IPS-11a (cell line): ENCODE data around the gene RAD51B.

ENCODE experiments used
- H3K4me3 ChIP-seq: one replicate; pipeline ENCODE4 v1.5.1; 2013; ENCODE audit warnings: low read depth, low read length, control low read depth

RAD51B gene

DNA sequence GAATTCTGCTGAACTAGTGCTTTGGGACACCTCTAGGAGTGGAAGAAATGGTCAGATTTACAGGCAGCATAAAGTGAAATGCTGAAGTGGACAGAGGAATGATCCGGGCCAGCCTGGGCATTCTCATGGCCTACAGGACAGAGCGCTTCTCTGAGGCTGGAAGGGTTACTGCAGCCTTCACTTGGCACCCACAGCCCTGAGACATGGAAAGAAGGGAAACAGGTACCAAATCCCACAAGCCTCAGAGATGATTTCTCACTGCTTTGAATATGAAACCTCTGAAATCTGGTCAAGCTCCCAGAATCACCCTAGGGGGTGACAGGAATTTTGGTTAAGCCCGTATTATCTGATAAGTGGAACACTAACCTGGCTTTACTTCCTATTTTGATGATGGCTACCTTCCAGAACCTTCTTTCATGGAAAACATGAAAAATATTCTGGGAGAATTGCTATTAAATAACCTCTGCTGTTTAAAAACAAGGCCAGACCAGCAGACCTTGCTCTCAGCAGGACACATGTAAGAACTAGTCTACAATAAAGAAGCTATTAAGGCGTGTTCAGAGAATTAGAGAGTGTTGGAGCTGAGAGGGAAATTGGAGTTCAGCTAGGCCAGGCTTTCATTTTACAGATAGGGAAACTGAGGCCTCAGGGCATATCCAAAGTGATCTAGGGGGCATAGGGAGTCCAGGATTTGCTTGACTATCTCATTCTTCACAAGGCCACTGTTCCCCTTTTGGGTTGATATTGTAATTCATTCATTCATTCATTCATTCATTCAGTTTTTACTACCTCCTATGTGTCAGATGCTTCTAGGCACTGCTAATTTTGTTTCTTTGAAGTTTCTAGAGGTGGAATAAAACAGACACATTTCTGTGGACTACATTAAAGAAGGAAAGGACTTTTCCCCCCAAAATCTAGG, 691.8 kb downstream of the RAD51B start:
- no peak overlapping the region for H3K4me3 ChIP-seq

- no peak overlapping the region for H3K4me3 ChIP-seq
Observed at GRCh38 chr14:68512088-68512487, 692.5 kb downstream of the RAD51B start.

GRCh38 chr14:68513137-68513536, 693.6 kb downstream of the RAD51B start:
- no peak overlapping the region for H3K4me3 ChIP-seq

- no peak overlapping the region for H3K4me3 ChIP-seq
Observed at GRCh38 chr14:68513838-68514607, 694.4 kb downstream of the RAD51B start.

- no peak overlapping the region for H3K4me3 ChIP-seq
Observed at GRCh38 chr14:68514608-68515194, 695.1 kb downstream of the RAD51B start.

GRCh38 chr14:68516342-68516741, 696.8 kb downstream of the RAD51B start:
- H3K4me3 ChIP-seq: no peak overlapping the region

DNA sequence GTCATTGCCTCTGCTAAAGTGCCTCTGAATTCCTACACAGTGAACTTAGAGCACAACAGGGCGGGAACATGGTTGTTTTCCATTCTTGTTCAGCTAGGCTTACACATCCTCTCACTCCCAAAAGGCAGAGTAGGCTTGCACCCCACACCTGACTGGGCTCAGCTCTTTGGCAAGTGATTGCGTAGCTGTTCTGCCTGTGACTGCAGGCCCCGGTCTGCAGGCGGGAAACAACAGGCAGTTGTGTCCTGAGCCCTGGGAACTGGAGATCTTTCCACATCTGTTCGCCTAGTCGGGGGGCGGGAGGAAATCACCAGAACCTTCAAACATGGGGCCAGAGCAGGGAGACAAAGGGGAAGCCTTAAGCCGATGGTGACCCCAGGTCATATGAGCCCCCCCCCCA, 698.6 kb downstream of the RAD51B start:
- H3K4me3 ChIP-seq: no peak overlapping the region

GRCh38 chr14:68518761-68519670, 699.4 kb downstream of the RAD51B start:
- no peak overlapping the region for H3K4me3 ChIP-seq

- no peak overlapping the region for H3K4me3 ChIP-seq
Observed at GRCh38 chr14:68519671-68520187, 700.1 kb downstream of the RAD51B start.

DNA sequence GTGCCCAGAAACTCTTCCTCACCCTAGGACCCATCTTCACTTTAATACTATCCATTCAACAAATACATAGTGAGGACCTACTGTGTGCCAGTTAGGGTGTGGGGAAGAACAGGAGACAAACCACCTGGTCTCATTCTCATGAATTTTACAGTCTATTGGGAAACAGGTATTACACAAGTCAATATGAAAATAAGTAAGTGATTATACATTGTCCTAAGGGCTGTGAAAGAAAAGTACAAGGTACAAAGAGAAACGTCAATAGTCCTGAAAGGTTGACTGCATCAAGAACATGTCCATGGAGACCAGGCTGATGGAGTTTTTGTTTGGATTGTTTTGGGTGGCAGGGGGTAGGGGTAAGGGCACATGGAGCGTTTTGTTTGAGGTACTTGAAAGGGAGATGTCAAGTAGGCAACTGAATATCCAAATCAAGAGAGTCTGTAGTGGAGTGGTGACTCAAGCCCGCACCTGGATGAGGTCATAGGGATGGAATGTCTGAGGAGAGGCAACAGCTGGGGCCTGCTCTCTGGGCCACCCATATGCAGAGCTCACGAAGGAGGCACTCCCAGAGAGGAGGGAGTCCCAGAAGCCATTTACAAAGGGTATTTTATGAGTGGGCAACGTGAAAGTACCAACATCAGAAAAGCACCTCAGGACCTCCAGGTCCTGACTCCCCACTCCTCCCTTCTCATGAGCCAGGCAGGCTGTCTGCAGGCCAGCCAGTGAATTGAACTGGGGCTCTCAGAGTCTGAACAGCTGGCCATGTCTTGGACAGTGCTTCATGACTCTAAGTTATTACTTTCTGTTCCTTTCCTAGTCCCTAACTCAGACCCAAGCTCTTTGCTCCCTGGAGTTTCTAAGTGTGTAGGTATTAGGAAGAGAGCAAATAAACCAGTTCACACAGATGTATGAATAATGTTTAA, 701.3 kb downstream of the RAD51B start:
- no peak overlapping the region for H3K4me3 ChIP-seq

DNA sequence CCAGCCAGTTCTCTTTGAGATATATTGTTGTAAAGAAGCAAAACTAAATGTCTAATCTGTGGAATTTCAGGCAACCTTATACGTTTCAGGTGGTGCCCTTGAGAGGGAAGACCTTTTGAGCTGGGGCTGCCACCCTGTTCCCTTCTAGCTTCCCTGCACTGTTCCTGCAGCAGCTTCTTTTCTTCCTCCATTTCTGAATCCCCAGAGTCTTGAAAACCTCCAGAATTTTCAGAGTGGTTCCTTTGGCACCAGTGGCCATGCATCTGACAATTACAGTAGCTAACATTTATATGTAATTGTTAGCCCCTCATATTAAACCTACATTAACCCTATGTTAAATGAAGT, 702.0 kb downstream of the RAD51B start:
- H3K4me3 ChIP-seq: no peak overlapping the region

GRCh38 chr14:68521961-68522509, 702.5 kb downstream of the RAD51B start:
- no peak overlapping the region for H3K4me3 ChIP-seq

DNA sequence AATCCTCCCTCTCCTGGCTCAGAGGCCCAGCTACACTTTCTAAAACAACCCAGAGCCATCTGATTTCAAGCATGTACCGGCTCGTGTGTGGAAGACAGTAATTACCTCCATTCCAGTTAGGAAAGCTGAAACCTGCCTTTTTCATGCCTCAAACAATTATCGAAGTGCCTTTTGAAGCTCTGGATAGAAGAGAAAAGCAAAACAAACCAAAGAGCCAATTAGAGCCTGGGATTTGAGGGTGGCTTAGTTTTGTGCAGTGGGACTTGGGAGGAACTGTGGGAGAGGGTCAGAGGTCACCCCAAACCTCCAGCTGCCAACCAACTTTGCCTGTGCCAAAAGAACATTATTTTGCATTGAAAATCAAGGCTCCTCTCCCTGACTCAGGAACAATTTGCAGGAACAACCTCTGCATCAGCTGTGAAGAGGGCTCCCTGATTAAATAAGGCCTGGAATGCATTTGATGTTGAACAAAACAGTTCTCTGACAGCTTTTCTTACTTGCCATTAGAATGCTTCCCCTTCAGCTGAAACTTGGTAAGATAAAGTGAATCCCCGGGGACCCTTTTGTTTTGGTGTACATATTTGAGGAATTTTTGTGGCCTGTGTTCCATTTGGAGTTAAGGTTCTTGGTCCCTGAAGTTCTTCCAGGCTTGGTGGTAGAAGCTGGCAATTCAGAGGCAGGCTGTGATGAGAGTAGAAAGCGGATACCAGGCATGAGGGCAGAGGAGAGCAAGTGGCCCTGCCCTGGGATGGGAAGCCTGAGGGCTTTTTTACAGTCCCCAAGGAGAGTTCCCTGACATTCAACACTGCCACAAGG, 703.1 kb downstream of the RAD51B start:
- H3K4me3 ChIP-seq: no peak overlapping the region

DNA sequence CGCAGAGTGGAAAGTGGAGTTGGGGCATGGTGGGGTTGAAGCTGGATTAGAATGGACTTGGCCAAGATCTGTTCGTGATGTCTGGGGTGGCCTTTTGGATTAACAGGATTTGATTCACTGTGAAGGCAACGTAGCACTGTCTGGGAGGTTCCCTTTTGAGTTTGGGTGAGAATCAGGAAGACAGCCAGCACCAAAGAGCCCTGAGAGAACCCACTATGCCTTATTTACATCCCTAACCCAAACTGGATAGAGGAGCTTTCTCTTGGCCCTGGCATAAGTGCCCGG, 703.7 kb downstream of the RAD51B start:
- no peak overlapping the region for H3K4me3 ChIP-seq

- H3K4me3 ChIP-seq: no peak overlapping the region
Observed at GRCh38 chr14:68523989-68524725, 704.6 kb downstream of the RAD51B start.

GRCh38 chr14:68525516-68525915, 705.9 kb downstream of the RAD51B start:
- H3K4me3 ChIP-seq: no peak overlapping the region

DNA sequence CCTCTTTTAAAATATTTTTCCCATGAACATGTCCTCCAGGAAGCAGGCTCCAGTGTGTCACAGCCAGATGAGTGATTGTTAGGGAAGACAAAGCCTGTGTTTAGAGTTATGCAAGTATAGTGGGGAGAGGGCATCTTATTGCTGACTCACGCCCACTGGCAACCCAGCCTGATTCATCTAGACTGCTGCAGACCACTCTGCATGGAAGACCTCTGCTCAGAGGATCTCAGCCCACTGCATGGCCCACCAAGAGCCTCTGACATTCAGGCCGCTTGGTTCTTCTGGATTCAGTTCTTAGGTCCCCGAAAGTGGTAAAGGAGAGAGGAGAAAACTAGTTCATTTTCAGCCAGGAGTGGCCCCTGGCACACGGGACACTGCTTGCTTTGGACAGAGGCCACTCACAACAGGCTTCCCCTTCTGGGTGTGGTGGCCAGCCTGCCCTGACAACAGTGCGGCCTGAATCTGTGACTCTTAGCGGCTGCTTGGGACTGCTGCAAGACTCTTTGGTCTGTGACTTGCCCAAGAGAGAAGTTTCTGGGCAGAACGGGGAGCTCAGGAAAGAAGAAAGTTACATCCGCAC, 707.0 kb downstream of the RAD51B start:
- H3K4me3 ChIP-seq: no peak overlapping the region
